Activated CD4-positive, CD25-positive, alpha-beta regulatory T cell treated with anti-CD3 and anti-CD28 coated beads, Interleukin-2, amount 50 U/mL, for 16 hours (primary cell): ENCODE measurements around the gene IFIT3.
"Not testable (repeated sequence)": the region's sequence is repeated elsewhere in the genome, so short reads cannot be mapped to it uniquely, and the experiment has no call there.

Experiments
- DNase-seq: peaks from one replicate; pipeline ENCODE4 v3.0.0-alpha.2; 2020; ENCODE audit warnings: low read depth, low spot score

The IFIT3 gene, protein sequence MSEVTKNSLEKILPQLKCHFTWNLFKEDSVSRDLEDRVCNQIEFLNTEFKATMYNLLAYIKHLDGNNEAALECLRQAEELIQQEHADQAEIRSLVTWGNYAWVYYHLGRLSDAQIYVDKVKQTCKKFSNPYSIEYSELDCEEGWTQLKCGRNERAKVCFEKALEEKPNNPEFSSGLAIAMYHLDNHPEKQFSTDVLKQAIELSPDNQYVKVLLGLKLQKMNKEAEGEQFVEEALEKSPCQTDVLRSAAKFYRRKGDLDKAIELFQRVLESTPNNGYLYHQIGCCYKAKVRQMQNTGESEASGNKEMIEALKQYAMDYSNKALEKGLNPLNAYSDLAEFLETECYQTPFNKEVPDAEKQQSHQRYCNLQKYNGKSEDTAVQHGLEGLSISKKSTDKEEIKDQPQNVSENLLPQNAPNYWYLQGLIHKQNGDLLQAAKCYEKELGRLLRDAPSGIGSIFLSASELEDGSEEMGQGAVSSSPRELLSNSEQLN

DNA sequence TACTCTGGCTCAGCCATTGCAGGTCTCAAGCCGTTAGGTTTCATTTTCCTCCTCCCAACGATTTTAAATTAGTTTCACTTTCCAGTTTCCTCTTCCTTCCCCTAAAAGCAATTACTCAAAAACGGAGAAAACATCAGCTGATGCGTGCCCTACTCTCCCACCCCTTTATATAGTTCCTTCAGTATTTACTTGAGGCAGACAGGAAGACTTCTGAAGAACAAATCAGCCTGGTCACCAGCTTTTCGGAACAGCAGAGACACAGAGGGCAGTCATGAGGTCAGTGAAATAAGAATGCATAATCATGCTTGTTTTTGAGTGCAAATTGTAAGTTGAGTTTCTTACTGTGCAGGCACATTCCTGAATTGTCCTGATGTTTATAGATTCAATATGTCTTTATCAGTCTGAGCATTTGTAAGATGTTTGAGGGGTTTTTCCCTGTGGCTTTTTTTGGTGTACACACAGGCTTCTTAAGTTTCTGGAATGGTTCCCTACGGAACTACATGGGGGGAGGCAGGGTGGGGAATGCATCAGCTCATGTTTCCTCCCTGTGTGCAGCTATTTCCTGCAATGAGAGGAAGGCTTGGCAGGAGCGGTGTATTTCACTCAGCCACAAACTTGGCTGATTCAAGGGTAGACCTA lies at the start of gene IFIT3:
TSS of gene IFIT3 (plus strand) at position 195 of the 639 bp plus-strand sequence. CDS start at position 272, 77 bp downstream.
- no peak for DNase-seq

DNA sequence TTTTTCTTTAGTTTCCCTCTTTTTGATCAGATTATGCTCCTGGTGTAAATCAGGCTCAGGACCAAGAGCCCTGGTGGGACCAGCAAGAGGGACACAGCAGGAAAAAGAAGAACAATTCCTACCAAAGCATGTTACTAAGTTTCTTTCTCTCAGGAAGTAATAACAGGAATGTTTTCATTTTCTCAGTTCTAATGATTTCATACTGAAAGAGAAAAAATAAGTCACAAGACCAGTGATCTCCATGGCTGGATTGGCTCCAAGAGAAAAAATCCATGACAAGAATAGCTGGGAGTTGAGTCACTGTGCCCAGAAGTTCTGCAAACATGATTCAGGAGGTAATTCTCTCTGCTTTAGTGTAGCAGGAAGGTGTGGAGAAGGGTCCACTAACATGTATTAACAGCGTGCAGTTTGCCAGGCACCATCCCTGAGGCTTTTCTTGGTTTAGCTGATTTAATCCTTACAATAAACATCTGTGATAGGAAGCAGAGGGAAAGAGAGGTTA lies 49.7 kb upstream of the IFIT3 start:
- no peak for DNase-seq

DNA sequence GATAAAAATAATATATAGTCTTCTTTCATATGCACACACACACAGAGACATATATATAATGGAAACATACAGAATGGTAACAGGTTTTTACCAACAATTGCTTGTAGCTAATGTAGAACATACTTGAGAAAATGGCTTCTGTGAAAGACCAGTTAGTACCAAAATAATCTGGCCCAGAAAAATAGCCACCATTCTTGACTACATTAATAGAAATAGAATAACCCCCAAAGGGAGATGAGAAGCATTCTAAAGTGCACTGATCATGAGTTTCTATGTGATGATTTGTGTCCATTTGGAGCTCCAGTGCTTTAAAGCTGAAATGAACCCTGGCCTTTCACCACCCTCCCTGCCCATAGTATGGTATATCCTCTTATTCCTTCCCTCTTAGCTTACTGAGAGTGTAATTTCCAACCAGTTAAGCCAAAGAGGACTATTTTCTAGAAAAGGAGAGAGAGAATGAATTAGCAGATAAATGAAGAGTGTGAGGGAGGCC lies 48.9 kb upstream of the IFIT3 start:
- no peak for DNase-seq

DNA sequence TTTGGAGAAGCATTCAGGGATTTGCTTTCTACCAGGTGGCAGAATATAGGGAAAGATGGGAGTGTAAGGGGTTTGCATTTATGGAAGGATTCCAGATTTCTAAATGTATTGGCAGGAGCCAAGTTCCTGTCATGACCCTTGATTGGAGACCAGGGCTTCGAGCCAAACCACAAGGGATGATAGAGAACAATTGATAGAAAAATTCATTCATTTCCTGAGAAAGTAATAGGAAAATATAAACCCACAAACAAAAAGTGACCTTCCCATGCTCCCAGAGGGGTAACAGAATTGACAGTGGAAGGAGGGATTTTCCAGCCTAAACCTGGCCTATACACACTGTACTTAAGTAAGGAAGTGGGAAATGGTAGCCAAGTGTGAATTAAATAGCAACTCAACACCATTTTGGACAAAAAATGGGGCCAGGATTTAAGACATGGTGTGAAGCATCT lies 48.4 kb upstream of the IFIT3 start:
- no peak for DNase-seq

DNA sequence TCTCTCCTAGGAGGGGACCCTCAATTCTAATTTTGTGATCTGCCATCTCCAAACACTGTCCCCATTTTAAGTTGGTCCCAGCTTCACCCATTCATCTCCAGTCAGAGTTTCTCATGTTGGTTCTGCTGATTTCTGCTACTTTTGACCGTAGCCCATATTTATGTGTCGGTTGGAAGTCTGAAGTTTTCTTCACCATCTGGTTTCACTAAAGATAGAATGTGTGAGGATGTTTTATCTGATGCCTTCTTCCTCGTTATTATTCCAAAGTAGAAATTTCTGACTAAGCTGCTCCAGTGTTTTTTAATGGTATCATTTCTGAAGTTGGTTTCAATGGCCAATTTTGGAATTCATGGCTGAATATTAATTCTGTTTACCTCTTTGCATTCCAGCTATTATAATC lies 47.3 kb upstream of the IFIT3 start:
- DNase-seq: no peak

DNA sequence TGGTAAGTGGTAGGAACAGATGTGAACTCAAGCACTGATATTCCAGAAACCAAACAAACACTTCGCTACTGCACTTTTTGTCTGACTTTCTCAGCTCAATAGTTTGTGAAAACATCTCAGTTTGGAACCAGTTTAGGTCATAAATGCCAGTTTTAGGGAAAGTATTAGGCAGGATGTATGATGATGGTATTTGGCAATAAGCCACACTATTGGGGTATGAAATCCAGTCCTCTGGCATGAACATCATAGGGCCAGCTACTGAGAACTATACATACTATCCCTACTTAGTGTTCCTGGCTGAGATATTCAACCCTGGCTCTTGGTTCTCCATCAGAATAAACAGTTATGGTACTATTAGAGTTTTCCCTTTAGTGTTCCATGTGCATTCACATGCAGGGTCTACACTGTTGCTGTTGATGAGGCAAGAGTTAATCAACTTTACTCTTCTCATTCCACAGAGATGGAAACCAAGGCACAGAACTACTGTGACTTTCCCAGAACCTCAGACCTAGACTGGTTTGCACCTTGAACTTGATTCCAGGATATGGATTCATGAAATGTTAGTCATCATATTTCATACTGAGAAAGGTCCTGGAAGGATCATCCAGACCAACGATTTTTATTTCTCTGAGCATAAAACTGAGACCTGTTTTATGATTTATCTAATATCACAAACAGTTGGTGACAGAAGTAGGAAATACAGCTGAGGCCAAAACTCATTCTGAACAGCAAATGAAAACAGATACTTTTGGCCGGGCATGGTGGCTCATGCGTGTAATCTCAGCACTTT lies 46.0 kb upstream of the IFIT3 start:
- DNase-seq: no peak

DNA sequence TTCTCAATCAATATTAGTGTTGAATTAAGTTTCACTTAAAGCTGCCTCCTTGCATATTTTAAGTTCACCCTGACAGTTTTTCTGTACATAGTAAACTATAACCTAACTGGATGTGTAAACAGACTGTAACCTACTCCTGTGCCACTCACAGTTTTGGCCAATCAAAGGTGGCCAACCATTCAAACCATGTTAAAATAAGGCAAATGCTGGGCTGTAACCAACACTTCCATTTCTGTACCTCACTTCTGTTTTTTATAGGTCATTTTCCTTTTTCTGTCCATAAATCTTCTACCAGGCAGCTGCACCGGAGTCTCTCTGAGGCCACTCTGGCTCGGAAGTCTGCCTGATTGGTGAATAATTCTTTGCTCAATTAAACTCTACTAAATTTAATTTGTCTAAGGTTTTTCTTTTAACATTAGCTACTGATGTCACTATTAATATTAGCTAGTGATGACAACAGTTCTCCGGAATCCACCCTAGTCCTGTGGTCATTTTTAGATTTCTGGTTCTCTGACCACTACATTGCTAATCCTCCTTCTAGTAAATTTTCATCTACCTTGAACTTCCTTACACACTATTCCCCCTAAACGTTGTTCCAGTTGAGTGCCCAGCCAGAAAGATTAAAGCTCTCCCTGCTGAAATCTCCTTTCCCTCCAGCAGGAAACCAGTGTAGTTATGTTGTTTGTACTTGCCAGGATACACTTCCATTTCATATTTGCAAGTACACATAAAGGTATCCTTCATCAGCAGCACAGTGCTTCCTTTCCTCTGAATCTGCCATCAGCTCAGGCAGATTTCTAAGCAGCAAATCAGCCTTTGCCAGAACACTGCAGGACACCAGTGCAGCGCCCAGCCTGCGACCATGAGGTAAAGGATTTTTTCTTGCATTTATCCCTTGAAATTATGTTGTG lies 44.5 kb upstream of the IFIT3 start:
- DNase-seq: no peak

DNA sequence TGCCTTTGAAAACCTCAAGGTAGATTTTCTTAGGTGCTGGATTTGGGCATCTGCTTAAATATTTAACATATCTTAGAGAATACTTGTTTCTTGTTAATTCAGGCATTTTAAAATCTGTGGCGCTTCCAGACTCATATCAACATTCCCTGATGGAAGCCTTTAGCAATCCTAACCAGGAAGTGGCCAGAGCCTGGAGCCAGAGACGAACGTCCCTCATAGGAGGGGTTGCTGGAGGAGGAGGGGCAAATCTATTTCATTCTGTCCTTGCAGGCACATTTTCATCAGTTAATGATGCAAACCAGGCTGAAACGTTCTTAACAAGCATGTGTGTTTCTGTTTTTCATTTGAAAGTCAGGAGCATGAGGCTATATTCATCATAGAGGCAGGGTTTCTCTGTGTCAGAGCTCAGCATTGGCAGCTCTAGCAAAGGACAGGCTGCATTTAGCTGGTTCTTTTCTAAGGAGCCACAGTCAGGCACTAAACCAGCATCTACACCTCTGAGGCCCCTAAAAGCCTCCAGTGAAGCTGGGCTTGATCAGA lies 43.8 kb upstream of the IFIT3 start:
- DNase-seq: no peak

DNA sequence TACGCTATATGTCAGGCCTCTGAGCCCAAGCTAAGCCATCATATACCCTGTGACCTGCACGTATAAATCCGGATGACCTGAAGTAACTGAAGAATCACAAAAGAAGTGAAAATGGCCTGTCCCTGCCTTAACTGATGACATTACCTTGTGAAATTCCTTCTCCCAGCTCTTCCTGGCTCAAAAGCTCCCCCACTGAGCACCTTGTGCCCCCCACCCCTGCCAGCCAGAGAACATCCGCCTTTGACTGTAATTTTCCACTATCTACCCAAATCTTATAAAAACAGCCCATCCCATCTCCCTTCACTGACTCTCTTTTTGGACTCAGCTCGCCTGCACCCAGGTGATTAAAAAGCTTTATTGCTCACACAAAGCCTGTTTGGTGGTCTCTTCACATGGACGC lies 43.1 kb upstream of the IFIT3 start:
- DNase-seq: not testable (repeated sequence)

DNA sequence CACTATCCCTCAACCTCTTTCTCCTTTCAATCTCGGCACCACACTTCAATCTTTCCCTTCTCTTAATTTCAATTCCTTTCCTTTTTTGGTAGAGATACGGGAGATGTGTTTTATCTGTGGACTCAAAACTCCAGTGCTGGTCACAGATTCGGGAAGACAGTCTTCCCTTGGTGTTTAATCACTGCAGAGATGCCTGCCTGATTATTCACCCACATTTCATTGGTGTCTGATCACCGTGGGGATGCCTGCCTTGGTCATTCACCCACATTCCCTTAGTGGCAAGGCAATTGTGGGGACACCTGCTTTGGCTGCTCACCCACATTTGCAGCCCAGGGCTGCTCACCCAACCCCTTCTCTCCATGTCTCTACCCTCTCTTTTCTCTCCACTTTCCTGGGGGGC lies 42.5 kb upstream of the IFIT3 start:
- DNase-seq: not testable (repeated sequence)

DNA sequence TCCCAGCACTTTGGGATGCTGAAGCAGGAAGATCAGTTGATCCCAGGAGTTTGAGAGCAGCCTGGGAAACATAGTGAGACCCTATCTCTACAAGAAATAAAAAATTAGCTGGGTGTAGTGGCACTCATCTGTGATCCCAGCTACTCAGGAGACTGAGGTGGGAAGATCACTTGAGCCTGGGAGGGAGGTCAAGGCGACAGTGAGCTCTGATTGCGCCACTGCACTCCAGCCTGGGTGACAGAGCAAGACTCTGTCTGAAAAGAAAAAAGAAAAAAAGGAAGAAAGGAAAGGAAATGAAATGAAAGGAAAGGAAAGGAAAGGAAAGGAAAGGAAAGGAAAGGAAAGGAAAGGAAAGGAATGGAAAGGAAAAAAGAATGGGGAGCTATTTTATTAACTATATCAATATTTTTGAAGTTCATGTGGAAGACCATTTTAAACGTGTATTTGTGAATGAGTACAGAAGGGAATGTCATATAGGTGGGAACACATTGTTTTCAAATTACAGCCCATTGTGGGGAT lies 33.0 kb upstream of the IFIT3 start:
- no peak for DNase-seq

DNA sequence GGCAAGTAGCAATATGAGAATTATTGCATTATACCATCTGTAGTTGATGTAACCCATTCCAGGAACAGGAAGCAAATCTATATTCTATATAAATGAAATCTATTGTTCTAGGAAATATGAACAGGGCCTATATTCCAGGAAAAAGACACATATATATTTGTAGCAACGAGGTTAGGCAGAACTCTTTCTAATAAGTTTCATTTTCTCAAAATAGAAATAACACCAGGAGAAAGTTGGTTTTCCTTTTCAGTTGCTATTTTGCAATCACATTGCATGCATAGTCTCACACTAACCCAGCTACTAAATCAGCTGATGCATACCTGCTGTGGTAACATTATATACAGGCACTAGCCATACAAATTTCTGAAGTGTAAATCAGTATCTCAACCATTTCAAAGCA lies 32.2 kb upstream of the IFIT3 start:
- no peak for DNase-seq

DNA sequence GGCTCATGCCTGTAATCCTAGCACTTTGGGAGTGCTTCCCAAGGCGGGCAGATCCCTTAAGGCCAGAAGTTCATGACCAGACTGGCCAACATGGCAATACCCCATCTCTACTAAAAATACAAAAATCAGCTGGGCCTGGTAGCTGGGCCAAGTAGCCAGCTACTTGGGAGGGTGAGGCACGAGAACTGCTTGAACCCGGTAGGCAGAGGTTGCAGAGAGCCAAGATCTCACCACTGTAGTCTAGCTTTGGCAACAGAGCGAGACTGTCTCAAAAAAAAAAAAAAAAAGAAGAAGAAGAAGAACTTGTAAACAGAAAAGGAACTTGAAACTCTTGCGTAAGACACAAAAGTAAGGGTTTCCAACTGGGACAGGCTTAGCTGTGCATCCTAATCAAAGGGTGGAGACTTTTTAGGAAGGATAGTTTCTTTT lies 31.6 kb upstream of the IFIT3 start:
- DNase-seq: no peak

DNA sequence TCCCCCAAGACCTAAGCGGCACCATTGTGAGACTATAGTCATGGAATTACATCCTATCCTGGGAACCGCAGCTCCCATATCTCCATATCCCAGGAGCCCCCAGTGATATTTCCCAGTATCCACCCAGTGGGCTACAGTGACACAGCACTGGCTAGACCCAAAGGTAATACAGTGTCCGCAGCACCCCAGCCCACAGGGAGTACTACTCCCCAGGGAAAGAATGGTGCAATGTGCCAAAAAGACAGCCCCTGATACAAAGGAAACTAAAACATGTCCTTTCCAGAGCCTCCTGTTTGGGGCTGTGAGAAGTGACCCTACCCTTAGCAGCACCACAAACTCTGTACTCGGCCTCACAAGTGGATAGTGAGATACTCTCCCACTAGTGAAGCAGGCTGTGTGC lies 30.4 kb upstream of the IFIT3 start:
- no peak for DNase-seq

DNA sequence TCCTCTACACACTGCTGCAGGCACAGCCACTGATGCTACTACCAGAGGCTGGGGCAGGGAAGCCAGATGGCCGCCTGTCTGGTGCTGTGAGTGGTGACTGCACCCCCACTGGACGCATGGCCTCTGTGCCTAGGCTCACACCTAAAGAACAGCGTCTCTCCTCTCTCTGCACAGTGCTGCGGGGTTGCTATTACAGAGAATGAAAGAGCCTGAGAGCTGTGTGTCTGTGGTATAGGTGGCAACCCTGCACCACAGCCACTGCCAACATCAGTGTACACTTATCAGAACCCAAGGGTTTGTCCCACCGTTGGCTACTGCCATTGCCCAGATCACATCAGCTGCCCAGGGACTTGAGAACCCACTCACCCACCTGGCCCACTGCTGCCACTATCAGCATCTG lies 30.0 kb upstream of the IFIT3 start:
- DNase-seq: no peak

DNA sequence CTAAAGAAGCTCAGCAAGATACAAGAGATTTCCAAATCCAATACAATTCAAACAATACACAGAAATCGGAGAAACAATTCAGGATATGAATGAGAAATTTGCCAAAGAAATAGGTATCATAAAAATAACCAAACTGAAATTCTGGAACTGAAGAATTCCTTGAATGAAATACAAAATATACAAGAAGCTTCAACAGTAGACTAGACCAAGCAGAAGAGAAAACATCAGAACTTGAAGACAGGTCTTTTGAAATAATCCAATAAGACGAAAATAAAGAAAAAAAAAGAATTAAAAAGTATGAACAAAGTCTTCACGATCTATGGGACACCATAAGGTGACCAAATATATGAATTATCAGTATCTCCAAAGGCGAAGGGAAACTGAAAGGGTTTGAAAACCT lies 28.8 kb upstream of the IFIT3 start:
- DNase-seq: no peak

DNA sequence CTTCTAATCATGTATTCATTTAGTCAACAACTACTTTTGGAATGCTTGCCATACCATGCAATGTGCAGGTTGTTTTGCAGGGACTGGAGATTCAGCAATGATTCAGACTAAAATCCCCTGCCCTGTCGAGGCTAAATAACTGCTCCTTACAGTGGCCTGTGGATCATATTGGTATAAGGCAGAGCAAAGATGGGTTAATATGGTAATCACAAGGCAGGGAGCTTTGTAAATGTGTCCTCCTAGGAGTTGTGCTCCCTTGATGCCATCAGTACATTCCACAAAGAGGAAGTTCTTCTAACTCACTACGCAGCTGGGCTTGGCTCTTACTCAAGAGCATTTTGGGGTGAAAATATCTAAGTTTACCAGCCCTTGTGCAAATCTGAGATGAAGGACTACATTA lies 26.6 kb upstream of the IFIT3 start:
- DNase-seq: no peak

DNA sequence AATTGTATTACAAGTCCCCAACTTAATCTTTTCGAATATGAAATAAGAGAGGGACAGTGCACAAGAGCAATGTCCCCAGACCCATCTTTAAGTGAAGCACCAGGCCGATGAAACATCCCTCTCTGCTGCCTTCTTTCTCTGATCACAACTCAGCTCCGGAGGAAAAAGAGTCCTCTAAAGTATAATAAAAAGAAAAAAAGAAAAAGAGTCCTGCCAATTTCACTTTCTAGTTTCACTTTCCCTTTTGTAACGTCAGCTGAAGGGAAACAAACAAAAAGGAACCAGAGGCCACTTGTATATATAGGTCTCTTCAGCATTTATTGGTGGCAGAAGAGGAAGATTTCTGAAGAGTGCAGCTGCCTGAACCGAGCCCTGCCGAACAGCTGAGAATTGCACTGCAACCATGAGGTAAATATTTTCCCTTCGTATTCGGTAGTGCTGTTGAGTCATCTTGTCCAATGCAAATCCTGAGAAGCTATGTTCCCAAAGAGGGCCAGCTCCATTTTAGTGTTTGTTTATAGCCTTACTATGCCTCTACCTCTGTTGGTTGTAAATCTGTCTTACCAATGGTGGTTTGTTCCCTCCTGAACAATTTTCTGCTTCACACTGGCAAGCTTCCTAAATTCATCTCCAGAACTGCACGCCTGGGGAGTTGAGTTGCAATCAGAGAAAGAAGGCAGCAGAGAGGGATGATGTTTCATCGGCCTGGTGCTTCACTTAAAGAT lies 25.9 kb upstream of the IFIT3 start, which contains the start of gene IFIT2:
TSS of gene IFIT2 (plus strand) at position 326 of the 725 bp plus-strand sequence. CDS start at position 404, 78 bp downstream.
- no peak for DNase-seq

DNA sequence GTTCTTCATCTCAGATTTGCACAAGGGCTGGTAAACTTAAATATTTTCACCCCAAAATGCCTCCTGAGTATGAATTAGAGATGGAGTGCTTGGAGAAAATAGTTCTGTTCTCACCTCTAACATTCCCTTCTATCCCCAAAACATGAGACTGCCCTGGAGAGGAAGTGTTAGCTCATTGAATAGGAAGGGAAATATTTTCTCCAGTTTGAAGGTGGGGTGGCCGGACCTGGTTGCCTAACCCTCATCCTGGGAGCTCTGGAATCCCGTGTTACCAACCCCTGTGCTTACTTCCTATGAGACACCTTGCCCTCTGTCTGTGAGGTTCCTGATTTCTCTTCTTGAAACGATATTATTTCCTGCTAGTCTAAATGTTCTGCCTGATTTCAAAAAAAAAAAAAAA lies 25.2 kb upstream of the IFIT3 start:
- DNase-seq: no peak
